ENCODE data around the gene NFATC3.

- no peak for TF ChIP-seq CTCF (IDR thresholded peaks at IDR 0.05; ENCODE audit: low read length)
- no peak for TF ChIP-seq EZH2 (IDR thresholded peaks at IDR 0.05; ENCODE audit: borderline replicate concordance, low read length)
These were observed 9.4 kb downstream of the NFATC3 start for GRCh38 chr16:68094614-68094934.
